NCI-H526 (cell line): Measurements from ENCODE around the gene HBE1.

Source experiments
- DNase-seq, 2 experiments: peaks; one replicate each; lab custom pipeline; 2025; lab: John Stamatoyannopoulos, UW

HBE1 gene

DNA sequence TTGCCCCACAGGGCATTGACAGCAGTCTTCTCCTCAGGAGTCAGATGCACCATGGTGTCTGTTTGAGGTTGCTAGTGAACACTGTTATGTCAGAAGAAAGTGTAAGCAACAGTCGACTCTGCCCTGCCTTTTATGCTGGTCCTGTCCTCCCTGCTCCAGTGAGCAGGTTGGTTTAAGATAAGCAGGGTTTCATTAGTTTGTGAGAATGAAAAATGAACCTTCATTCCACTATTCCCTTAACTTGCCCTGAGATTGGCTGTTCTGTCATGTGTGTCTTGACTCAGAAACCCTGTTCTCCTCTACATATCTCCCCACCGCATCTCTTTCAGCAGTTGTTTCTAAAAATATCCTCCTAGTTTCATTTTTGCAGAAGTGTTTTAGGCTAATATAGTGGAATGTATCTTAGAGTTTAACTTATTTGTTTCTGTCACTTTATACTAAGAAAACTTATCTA, 35.3 kb downstream of the HBE1 start, which contains the start of gene HBD:
TSS of gene HBD (minus strand) at position 103 of the 454 bp plus-strand sequence. CDS start at position 53, 50 bp downstream.
- DNase-seq = no peak

DNA sequence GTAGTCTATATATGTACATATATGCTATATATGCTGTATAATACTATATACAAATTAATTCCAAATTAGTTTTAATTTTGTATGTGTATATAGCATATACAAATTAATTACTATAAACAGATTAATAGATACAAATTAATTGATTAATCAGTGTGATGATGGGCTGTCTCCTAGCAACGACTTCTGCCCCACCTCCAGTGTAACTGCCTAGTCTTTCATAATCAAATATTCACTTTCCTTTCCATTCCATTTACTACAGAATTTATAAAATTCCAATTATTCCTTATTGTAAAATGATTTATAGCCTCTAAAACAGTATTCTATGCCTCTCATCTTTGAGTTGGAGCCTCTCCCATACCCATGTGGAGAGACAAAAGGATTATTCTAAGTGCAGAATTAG, 36.4 kb downstream of the HBE1 start:
- no peak for DNase-seq

DNA sequence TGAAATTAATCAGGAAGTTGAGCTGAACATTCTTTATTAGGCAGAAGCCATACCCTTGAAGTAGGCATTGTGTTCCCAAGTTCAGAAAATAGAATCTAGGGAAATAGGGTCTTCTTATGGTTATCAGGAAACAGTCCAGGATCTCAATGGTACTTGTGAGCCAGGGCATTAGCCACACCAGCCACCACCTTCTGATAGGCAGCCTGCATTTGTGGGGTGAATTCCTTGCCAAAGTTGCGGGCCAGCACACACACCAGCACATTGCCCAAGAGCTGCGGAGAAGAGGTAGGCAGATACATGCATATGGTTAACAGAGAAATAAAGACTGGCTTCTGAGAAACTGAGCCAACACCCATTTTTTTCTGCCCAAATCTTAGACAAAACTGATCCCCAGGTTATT, 36.9 kb downstream of the HBE1 start:
- DNase-seq = no peak

DNA sequence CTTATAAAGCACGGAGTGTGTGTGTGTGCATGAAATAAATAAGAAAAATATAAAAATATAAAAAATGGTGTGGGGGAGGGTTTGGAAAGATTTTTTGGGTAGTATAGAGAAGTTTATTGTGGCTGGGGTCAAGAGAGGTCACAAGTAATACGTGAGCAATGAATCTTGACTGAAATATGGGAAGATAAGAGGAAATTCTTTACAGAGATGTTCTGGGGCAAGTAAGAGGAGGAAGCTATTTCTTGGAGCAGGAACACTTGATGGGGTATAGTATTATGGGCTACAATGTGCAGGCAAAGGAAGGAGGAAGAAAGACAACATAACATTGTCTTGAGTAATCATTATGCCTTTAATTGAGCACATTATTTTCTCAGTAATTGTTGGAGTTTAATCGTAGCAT, 37.6 kb downstream of the HBE1 start:
- DNase-seq = no peak

DNA sequence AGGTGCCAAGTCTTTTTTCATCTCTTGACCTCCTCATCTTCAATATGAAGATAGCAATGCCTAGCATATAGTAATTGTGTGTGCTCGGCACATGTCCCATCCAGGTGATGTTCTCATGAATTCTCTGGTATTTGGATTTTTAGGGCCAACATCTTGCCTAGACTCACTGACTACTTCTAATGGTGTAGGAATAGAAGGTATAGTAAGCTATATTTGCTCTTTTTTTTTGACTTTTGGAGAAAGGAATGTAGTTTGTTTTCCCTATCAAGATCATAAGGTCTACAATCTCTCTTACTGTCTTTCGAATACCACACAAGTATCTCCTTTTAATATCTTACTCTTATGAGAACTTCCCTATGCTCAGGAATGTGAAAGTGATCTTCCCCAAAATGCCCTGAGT, 38.6 kb downstream of the HBE1 start:
- DNase-seq = no peak

DNA sequence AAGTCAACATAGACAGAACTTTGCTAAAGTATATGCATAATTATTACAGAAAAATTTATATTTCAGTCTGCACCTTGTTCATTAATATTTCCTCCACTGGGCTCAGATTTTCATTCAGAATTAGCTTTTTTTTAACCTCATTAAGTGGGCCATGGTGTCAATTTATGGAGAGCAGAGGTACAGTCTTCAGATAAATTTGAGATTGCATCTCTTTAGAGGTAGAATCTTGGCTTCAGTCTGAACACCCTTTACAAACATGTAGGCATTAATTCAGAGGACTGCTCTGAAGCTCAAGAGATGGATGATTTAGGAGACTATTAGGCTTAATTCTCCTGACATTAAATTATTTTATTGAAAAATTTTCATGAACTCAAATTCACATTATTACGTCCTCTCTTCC, 39.5 kb downstream of the HBE1 start:
- no peak for DNase-seq

DNA sequence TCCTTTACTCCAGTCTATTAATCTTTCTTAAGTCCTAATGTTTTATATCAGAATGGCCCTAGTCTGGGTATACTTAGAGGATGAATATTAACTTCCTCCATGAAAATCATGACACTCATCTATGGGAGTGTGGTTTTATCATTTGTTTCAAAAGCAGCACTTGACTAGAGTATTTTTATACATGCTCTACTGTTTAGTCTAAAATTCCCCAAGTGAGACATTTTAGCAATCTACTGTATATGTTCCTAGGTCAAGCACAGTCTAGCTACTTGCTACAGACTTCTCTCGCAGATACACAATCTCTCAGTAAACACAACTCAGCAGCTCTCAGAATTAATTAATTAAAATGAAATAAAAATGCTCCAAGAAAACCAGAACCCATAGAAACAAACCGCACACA, 39.9 kb downstream of the HBE1 start:
- DNase-seq = no peak

DNA sequence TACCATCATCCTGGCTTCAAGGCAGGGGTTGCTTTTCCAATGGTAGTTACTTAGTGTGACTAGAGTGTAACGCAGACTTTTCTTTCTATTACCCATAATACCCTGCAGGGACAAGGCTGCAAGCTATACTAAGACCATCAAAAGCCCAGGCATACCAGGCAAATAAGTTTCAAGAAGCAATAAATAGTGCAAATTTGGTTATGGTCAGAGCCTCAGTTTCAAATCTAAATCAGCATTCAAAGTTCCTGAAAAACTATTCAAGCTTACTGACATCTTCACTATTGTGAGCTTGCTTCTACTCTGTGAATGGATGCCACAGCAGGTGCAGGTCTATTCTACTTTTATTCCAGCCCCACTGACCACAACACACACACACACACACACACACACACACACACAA, 40.4 kb downstream of the HBE1 start:
- DNase-seq = no peak

DNA sequence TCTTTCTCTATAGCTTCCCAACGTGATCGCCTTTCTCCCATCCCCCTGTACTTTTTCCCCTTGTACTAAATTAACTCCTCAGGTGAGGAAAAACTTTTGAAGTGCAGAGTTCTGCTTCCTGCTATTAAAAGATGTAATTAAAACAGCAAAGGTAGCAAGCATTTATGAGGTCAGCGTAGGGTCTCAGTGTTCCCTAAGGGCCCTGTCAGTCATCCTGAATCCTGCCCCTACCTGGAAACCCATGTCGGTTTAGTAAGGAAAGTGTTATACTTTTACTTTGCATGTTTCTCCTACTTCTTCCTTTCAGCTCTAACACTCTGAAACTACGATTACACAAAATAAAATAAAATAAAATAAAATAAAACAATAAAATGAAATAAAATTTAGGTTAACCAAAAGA, 41.6 kb downstream of the HBE1 start:
- DNase-seq = no peak

DNA sequence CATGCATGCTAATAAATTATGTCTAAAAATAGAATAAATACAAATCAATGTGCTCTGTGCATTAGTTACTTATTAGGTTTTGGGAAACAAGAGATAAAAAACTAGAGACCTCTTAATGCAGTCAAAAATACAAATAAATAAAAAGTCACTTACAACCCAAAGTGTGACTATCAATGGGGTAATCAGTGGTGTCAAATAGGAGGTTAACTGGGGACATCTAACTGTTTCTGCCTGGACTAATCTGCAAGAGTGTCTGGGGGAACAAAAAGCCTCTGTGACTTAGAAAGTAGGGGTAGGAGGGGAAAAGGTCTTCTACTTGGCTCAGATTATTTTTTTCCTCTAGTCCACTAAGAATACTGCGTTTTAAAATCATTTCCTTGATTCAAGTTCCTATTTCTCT, 42.1 kb downstream of the HBE1 start:
- no peak for DNase-seq

DNA sequence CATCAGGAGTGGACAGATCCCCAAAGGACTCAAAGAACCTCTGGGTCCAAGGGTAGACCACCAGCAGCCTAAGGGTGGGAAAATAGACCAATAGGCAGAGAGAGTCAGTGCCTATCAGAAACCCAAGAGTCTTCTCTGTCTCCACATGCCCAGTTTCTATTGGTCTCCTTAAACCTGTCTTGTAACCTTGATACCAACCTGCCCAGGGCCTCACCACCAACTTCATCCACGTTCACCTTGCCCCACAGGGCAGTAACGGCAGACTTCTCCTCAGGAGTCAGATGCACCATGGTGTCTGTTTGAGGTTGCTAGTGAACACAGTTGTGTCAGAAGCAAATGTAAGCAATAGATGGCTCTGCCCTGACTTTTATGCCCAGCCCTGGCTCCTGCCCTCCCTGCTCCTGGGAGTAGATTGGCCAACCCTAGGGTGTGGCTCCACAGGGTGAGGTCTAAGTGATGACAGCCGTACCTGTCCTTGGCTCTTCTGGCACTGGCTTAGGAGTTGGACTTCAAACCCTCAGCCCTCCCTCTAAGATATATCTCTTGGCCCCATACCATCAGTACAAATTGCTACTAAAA, 42.9 kb downstream of the HBE1 start, which contains the start of gene HBB:
TSS of gene HBB (minus strand) at position 340 of the 579 bp plus-strand sequence. CDS start at position 290, 50 bp downstream.
- no peak for DNase-seq

DNA sequence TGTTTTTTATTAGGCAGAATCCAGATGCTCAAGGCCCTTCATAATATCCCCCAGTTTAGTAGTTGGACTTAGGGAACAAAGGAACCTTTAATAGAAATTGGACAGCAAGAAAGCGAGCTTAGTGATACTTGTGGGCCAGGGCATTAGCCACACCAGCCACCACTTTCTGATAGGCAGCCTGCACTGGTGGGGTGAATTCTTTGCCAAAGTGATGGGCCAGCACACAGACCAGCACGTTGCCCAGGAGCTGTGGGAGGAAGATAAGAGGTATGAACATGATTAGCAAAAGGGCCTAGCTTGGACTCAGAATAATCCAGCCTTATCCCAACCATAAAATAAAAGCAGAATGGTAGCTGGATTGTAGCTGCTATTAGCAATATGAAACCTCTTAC, 44.3 kb downstream of the HBE1 start:
- no peak for DNase-seq

DNA sequence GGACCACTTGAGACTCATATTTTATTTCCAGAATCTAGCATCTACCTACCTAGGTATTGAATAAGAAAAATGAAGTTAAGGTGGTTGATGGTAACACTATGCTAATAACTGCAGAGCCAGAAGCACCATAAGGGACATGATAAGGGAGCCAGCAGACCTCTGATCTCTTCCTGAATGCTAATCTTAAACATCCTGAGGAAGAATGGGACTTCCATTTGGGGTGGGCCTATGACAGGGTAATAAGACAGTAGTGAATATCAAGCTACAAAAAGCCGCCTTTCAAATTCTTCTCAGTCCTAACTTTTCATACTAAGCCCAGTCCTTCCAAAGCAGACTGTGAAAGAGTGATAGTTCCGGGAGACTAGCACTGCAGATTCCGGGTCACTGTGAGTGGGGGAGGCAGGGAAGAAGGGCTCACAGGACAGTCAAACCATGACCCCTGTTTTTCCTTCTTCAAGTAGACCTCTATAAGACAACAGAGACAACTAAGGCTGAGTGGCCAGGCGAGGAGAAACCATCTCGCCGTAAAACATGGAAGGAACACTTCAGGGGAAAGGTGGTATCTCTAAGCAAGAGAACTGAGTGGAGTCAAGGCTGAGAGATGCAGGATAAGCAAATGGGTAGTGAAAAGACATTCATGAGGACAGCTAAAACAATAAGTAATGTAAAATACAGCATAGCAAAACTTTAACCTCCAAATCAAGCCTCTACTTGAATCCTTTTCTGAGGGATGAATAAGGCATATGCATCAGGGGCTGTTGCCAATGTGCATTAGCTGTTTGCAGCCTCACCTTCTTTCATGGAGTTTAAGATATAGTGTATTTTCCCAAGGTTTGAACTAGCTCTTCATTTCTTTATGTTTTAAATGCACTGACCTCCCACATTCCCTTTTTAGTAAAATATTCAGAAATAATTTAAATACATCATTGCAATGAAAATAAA, 44.9 kb downstream of the HBE1 start:
- no peak for DNase-seq

DNA sequence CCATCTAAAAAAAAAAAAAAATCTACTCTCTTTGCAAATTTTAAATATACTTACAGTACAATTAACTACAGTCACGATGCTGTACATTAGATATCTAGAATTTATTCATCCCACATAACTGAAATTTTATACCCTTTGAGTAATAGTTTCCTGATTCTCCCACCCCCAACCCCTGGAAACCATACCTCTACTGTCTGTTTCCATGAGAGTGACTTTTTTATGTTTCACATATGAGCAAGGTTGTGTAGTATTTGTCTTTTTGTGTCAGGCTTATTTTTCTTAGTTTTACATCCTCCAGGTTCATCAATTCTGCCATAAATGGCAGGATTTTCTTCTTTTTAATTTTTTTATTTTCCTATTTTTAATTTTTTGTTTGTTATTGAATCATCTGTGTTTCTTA, 46.1 kb downstream of the HBE1 start:
- DNase-seq = no peak

DNA sequence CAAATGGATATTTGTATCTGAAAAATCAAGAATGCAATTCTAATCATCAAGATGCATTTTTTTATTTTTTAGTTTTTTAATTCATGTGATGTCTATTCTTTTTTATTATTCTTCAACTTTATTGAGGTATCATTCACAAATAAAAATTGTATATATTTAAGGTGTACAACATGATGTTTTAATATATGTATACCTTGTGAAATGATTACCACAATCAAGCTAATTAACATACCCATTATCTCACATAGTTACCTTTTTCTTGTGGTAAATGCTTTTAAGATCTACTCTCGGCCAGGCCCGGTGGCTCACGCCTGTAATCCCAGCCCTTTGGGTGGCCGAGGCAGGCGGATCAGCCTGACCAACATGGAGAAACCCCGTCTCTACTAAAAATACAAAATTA, 46.6 kb downstream of the HBE1 start:
- no peak for DNase-seq
